BLaER1 treated with 17β-estradiol and CSF1 and Interleukin-3, amounts not matched to agents 10 nM and 100 nM (cell line): ENCODE results near the gene GAK.
A peak's percentile ranks its signal among the peaks of the same experiment; 100 is the strongest.

ENCODE experiments used
- H3K27ac ChIP-seq, 11 experiments: shearing (Covaris generic); formaldehyde crosslinking; 2 replicates each; pipeline ENCODE4 v1.8.1; 2022
- H3K27me3 ChIP-seq, 11 experiments: shearing (Covaris generic); formaldehyde crosslinking; 2 replicates each; pipeline ENCODE4 v1.8.1; 2022
- H3K36me3 ChIP-seq, 11 experiments: shearing (Covaris generic); formaldehyde crosslinking; 2 replicates each; pipeline ENCODE4 v1.8.1; 2022
- H3K4me1 ChIP-seq, 10 experiments: shearing (Covaris generic); formaldehyde crosslinking; 2 replicates each; pipeline ENCODE4 v1.8.1; 2022
- H3K4me2 ChIP-seq, 11 experiments: shearing (Covaris generic); formaldehyde crosslinking; 2 replicates each; pipeline ENCODE4 v1.8.1; 2022
- H3K4me3 ChIP-seq, 10 experiments: shearing (Covaris generic); formaldehyde crosslinking; 2 replicates each; pipeline ENCODE4 v1.8.1; 2022
- H3K9ac ChIP-seq, 11 experiments: shearing (Covaris generic); formaldehyde crosslinking; 2 replicates each; pipeline ENCODE4 v1.8.1; 2022
- H3K9me3 ChIP-seq, 11 experiments: shearing (Covaris generic); formaldehyde crosslinking; replicated peaks in 1 of 11; 2 replicates each; pipeline ENCODE4 v1.8.1; 2022
- H4K20me1 ChIP-seq, 11 experiments: shearing (Covaris generic); formaldehyde crosslinking; 2 replicates each; pipeline ENCODE4 v1.8.1; 2022
- Cebpa-rat ChIP-seq, 11 experiments: shearing (Covaris generic); IDR thresholded peaks; 2 replicates each; pipeline ENCODE4 v1.8.1; 2022

Gene GAK

DNA sequence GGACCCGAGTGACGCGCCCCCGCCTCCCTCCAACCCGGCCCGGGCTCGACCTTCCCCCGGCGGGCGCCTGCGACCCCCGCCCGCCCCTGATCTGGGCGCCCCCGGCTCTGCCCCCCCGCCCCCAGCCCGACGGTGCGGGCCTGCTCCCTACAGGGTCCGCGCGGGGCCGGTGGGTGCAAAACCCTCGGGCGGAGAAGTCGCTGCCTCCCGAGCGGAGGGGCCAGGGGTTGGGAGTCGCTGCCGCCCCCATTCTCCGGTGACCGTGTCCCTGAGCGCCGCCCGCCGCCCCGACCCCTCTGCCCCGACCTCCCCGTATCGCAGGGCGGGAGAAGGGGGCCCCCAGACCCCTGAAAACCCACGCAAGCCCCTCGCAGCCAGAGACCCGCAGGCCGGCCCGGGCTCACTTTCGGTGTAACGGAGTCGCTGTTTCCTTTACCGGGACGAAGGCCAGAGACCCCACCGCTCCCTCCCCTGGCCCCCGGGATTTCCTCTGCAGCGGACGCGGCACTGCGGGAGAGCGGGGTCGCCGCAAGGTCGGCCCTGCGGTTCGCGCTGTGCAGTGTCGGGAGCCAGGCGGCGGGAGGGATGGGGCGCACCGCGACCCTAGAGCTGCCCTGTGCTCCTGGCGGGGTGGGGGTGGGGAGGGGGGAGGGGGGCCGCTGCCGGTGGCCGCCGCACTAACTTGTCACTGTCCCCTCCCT lies 105.5 kb downstream of the GAK start:
- Histone ChIP-seq H3K27ac (no peak overlapping the region), H3K4me3 (peak overlapping the region in 3 of 10 experiments; percentile 27 to 54 (median 46); a peak in 5 of 20 replicates), H3K27me3 (peaks cover 74 to 97% (median 84%) of the 10 kb centered on the region in 11 experiments), H3K9ac (no peak overlapping the region), H3K9me3 (peaks cover 3 to 6% (median 5%) of the 10 kb centered on the region in 11 experiments; a peak in 15 of 22 replicates), H3K4me2 (peak overlapping the region; percentile 35 to 70 (median 60); a peak in 17 of 22 replicates), H3K36me3 (no peaks in the 10 kb centered on the region), H3K4me1 (peaks cover 35 to 66% (median 52%) of the 10 kb centered on the region in 10 experiments), H4K20me1 (peaks cover 0 to 66% (median 39%) of the 10 kb centered on the region in 11 experiments; a peak in 16 of 22 replicates)
- no peak for TF ChIP-seq Cebpa-rat (IDR thresholded peaks at IDR 0.05)

DNA sequence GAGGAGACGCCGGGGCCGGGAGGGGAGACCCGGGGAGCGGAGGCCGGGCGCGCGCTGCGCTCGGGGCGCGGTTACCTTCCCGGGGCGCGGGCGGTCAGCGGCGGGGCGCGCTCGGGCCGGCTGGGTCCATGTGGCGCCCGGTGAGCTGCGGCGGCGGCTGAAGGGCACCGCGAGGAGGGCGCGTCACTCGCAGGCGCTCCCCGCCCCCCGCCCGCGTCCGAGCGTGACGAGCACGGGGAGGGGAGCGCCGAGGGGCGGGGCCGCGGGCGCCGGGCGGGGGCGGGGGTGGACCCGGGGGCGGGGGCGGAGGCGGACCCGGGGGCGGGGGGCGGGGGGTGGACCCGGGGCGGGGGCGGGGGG lies 106.2 kb downstream of the GAK start, which contains the start of gene CPLX1:
Gene CPLX1 (minus strand): TSS at position 159 of the 360 bp plus-strand sequence. CDS start 1,607 bp downstream, outside the sequence.
- H3K4me3 ChIP-seq: peak within 1 kb of the TSS in 8 of 10 experiments; percentile 24 to 54 (median 42); a peak in 14 of 20 replicates
- no peak for TF ChIP-seq Cebpa-rat (IDR thresholded peaks at IDR 0.05)
- H3K27ac ChIP-seq: no peak within 1 kb of the TSS
- H3K36me3 ChIP-seq: no peaks in the 10 kb centered on the region
- peaks cover 81 to 97% (median 90%) of the 10 kb centered on the region in 11 experiments for H3K27me3 ChIP-seq
- peaks cover 0 to 73% (median 39%) of the 10 kb centered on the region in 11 experiments; a peak in 16 of 22 replicates for H4K20me1 ChIP-seq
- no peak within 1 kb of the TSS for H3K9ac ChIP-seq
- H3K4me1 ChIP-seq: peaks cover 28 to 58% (median 47%) of the 10 kb centered on the region in 10 experiments
- H3K9me3 ChIP-seq: no peaks in the 10 kb centered on the region
- peak within 1 kb of the TSS; percentile 62 to 92 (median 75) for H3K4me2 ChIP-seq

DNA sequence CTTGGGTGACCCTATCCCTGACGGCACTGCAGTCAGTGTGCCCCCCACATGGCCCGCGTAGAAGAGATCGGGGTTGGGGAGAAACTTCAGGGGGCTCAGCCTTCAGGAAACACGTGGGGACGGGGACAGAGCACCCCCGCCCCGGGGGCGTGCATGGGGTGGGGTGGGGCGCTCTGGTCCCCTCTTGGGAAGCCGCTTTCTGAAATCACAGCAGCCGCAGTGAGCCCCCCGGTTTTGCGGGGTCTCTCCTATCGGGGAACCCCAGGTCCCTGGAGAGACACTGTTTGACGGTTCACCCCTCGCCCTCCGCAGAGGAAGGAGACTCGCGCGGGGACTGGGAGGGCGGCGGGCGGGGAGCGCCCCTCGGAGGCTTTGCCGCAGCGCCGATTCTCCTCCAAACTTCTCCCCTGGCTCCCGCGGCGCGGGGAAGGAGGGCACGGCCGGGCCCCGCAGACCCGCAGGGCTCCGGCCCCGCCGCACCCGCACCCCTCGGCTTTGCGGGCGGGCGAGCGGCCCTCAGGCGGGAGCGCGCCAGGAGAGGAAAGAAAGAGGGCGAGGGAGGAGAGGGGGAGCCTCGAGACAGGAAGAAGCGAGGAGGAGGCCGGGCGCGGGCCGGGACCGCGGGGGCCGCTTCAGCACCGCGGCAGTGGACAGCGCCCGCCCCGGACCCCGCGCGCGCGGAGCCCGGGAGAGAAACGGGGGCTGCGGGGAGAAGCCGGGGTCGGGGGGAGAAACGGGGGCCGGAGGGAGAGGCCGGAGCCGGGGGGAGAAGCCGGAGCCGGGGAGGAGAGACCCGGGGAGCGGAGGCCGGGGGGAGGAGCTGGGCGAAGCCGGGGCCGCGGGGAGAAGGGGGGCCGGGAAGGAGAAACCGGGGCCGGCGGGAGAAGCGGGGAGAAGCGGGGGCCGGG lies 106.8 kb downstream of the GAK start:
- H3K4me1 ChIP-seq: peaks cover 22 to 52% (median 40%) of the 10 kb centered on the region in 10 experiments
- TF ChIP-seq Cebpa-rat (IDR thresholded peaks at IDR 0.05): no peak
- H3K4me3 ChIP-seq: peak overlapping the region in 8 of 10 experiments; percentile 24 to 54 (median 42); a peak in 14 of 20 replicates
- no peak overlapping the region for H3K9ac ChIP-seq
- no peaks in the 10 kb centered on the region for H3K36me3 ChIP-seq
- peaks cover 0 to 74% (median 39%) of the 10 kb centered on the region in 11 experiments; a peak in 16 of 22 replicates for H4K20me1 ChIP-seq
- H3K27me3 ChIP-seq: peaks cover 85 to 97% (median 91%) of the 10 kb centered on the region in 11 experiments
- H3K9me3 ChIP-seq: peaks cover 0 to 2% (median 0%) of the 10 kb centered on the region in 11 experiments; a peak in 1 of 22 replicates
- no peak overlapping the region for H3K27ac ChIP-seq
- H3K4me2 ChIP-seq: peak overlapping the region; percentile 60 to 92 (median 75)

DNA sequence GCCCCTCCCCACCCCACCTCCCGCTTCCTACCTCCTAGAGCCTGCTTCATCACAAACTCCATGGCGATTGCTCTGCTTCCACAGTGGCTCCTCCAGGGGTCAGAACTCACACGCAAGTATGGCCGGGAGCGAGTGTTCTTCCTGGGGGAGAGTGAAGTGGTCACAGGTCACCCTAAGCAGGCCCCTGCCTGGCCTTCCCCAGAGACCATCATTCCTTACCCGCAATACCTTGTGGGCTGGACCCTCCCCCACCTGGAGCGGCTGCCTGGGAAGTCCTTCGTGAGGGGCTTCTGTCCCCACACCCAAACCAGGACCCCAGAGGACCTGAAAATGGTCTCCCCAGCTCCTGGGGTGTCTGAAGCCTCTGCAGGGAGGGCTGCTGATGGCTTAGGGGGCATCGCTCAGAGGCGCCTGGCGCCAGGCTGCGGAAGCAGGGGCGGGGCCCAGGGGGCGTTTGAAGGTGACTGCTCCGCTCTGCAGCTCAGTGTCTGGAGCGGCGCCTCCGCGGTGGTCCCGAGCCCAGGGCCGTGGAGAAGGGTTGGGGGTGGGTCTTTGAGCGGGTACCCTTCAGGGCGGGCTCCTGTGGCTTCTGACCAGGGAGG lies 107.6 kb downstream of the GAK start:
- H4K20me1 ChIP-seq: peaks cover 0 to 69% (median 39%) of the 10 kb centered on the region in 11 experiments; a peak in 16 of 22 replicates
- H3K9ac ChIP-seq: peak overlapping the region in 2 of 11 experiments; percentile 12 to 15; a peak in 2 of 22 replicates
- no peak overlapping the region for H3K27ac ChIP-seq
- H3K9me3 ChIP-seq: peaks cover 0 to 9% (median 0%) of the 10 kb centered on the region in 11 experiments; a peak in 5 of 22 replicates
- TF ChIP-seq Cebpa-rat (IDR thresholded peaks at IDR 0.05): no peak
- peaks cover 80 to 97% (median 89%) of the 10 kb centered on the region in 11 experiments for H3K27me3 ChIP-seq
- peaks cover 14 to 45% (median 33%) of the 10 kb centered on the region in 10 experiments for H3K4me1 ChIP-seq
- H3K4me3 ChIP-seq: peak overlapping the region in 4 of 10 experiments; percentile 8 to 50 (median 30); a peak in 5 of 20 replicates
- peak overlapping the region; percentile 51 to 92 (median 75) for H3K4me2 ChIP-seq
- H3K36me3 ChIP-seq: no peaks in the 10 kb centered on the region

DNA sequence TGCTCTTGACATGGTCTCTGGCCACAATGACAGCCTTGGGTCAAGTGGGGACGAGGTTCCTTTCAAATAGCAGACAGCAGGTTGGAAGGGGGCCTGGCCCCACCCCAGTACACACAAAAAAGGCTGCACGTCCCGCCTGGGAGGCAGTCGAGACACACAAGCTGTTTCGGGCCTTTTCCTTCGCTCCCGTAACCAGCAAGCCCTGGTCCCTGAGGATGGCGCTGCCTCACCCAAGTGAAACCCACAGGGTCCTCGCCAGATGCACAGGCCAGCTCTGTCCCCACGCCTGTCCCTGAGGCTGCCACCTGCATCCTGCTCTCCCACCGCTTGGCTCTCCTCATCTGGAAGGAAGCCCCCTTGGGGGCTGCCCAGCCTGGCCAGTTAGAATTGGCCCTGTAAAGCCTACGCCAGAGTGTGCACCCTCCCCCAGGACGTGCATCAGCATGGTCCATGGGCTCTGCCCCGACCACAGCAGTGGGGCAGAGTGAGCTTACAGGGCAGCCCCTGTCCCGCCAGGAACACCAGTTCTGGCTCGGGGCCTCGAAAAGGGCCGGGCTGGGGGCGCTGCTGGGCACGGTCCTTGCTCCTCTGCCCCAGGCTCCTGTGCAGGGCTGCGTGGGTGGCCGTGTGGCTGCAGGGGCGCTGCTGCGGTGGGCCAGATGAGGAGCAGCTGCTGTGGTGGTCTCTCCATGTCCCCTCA lies 108.2 kb downstream of the GAK start:
- Histone ChIP-seq H3K36me3 (no peaks in the 10 kb centered on the region), H3K27me3 (peaks cover 77 to 95% (median 83%) of the 10 kb centered on the region in 11 experiments), H3K27ac (no peak overlapping the region), H3K4me2 (peak overlapping the region; percentile 51 to 92 (median 75); a peak in 21 of 22 replicates), H3K9ac (peak overlapping the region in 2 of 11 experiments; percentile 12 to 15; a peak in 1 of 22 replicates), H4K20me1 (peaks cover 0 to 63% (median 39%) of the 10 kb centered on the region in 11 experiments; a peak in 16 of 22 replicates), H3K4me3 (peak overlapping the region in 3 of 10 experiments; percentile 31 to 42 (median 40); a peak in 3 of 20 replicates), H3K9me3 (peaks cover 0 to 12% (median 0%) of the 10 kb centered on the region in 11 experiments; a peak in 5 of 22 replicates), H3K4me1 (peaks cover 11 to 38% (median 28%) of the 10 kb centered on the region in 10 experiments; a peak in 19 of 20 replicates)
- no peak for TF ChIP-seq Cebpa-rat (IDR thresholded peaks at IDR 0.05)

DNA sequence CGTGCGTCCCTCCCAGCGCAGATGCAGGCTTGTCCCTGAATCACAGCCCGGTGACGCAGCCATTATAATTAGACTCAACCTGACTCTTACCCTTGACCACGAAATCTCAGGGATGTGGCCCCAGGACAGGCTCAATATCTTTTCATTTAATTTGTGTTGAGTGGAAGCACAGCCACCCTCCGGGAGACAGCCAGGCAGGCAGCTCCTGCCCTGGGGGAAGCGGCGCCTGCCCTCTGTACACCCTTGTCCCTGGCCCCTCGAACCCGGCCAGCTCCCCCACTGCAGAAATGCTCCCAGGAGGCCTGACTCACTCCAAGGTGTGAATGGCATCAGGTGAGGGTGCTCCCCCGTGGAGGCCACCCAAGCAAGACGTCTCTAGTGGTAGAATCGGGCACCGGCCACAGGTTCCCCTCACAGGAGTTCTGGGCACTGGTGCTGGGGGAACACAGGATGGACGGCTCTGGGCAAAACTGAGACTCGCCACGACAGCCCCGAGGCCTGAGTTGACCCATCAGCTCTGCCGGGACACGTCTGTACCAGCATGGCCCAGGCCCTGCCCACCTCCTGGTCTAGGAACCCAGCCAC lies 108.8 kb downstream of the GAK start:
- peaks cover 0 to 56% (median 39%) of the 10 kb centered on the region in 11 experiments; a peak in 16 of 22 replicates for H4K20me1 ChIP-seq
- peak overlapping the region in 10 of 11 experiments; percentile 66 to 92 (median 78); a peak in 17 of 22 replicates for H3K4me2 ChIP-seq
- H3K27me3 ChIP-seq: peaks cover 70 to 93% (median 77%) of the 10 kb centered on the region in 11 experiments
- peaks cover 0 to 12% (median 0%) of the 10 kb centered on the region in 11 experiments; a peak in 5 of 22 replicates for H3K9me3 ChIP-seq
- peaks cover 11 to 36% (median 27%) of the 10 kb centered on the region in 10 experiments; a peak in 19 of 20 replicates for H3K4me1 ChIP-seq
- peak overlapping the region in 1 of 10 experiments; percentile 40; a peak in 2 of 20 replicates for H3K4me3 ChIP-seq
- H3K9ac ChIP-seq: 0 out of 22 replicates have a peak overlapping the region, but pooled peaks of 1 of the 11 experiments have one; percentile 15
- TF ChIP-seq Cebpa-rat (IDR thresholded peaks at IDR 0.05): no peak
- H3K36me3 ChIP-seq: no peaks in the 10 kb centered on the region
- H3K27ac ChIP-seq: no peak overlapping the region
